Keratinocyte (primary cell): Measurements from ENCODE around the gene TFAP2D. TPM values are rescaled to one million over a fixed set of nuclear protein-coding genes. Genes with fewer than 3 reads are reported as not detected.

Source experiments
- DNase-seq: peaks from one replicate; pipeline ENCODE4 v3.0.0-alpha.2; 2011; ENCODE audit warnings: low read depth, missing footprints, low spot score
- FAIRE-seq: peaks from 2 replicates; lab custom pipeline; 2011; peaks lifted over from hg19 to GRCh38; lab: Jason Lieb, UNC
- H2AFZ ChIP-seq: 2 replicates; pipeline ENCODE4 v1.6.0; 2012; ENCODE audit warnings: low read length, control low read depth, inconsistent platforms; ENCODE audit not compliant: control insufficient read depth
- H3K27ac ChIP-seq: 2 replicates; pipeline ENCODE4 v1.5.1; 2011; ENCODE audit warnings: low read length; ENCODE audit not compliant: control insufficient read depth, insufficient read depth
- H3K27me3 ChIP-seq: 3 replicates; pipeline ENCODE4 v1.6.0; 2011; ENCODE audit warnings: low read length; ENCODE audit not compliant: control insufficient read depth, insufficient read depth; ENCODE audit errors: extremely low read depth
- H3K36me3 ChIP-seq, 2 experiments: 2 replicates in 1 of 2; 3 replicates in 1 of 2; pipeline ENCODE4 v1.5.1; 2011; ENCODE audit warnings: low read length in 2 of 2, mild to moderate bottlenecking in 1 of 2; ENCODE audit not compliant: control insufficient read depth in 2 of 2, insufficient read depth in 2 of 2; ENCODE audit errors: extremely low read depth in 1 of 2
- H3K4me1 ChIP-seq: 3 replicates; pipeline ENCODE4 v1.5.1; 2011; ENCODE audit warnings: low read length; ENCODE audit not compliant: control insufficient read depth, insufficient read depth; ENCODE audit errors: extremely low read depth
- H3K4me2 ChIP-seq: 3 replicates; pipeline ENCODE4 v1.6.0; 2011; ENCODE audit warnings: low read depth, low read length; ENCODE audit not compliant: control insufficient read depth, insufficient read depth; ENCODE audit errors: extremely low read depth
- H3K4me3 ChIP-seq, 3 experiments: fragments of 200-600 bp in 1 of 3; sonication (generic) in 1 of 3; 2 replicates in 2 of 3; 3 replicates in 1 of 3; pipeline ENCODE4 v1.5.1; 2011 to 2016; ENCODE audit warnings: low read length in 3 of 3, mild to moderate bottlenecking in 3 of 3, control low read depth in 2 of 3, inconsistent platforms in 1 of 3, low read depth in 1 of 3, mixed read lengths in 1 of 3, mixed run types in 1 of 3, moderate library complexity in 1 of 3; ENCODE audit not compliant: control insufficient read depth in 2 of 3, insufficient read depth in 2 of 3; ENCODE audit errors: extremely low read depth in 1 of 3
- H3K79me2 ChIP-seq: 2 replicates; pipeline ENCODE4 v1.6.0; 2012; ENCODE audit warnings: low read length; ENCODE audit not compliant: control insufficient read depth, insufficient read depth
- H3K9ac ChIP-seq: 3 replicates; pipeline ENCODE4 v1.6.0; 2011; ENCODE audit warnings: low read length; ENCODE audit not compliant: control insufficient read depth, insufficient read depth; ENCODE audit errors: extremely low read depth
- H3K9me1 ChIP-seq: 3 replicates; pipeline ENCODE4 v1.6.0; 2011; ENCODE audit warnings: low read length; ENCODE audit not compliant: control insufficient read depth, insufficient read depth; ENCODE audit errors: extremely low read depth
- H3K9me3 ChIP-seq: 2 replicates; pipeline ENCODE4 v1.5.1; 2012; ENCODE audit warnings: low read depth, low read length; ENCODE audit not compliant: control insufficient read depth
- H4K20me1 ChIP-seq: 3 replicates; pipeline ENCODE4 v1.6.0; 2011; ENCODE audit warnings: low read length; ENCODE audit not compliant: control insufficient read depth, insufficient read depth; ENCODE audit errors: extremely low read depth
- CTCF ChIP-seq, 3 experiments: IDR thresholded peaks in 1 of 3; conservative IDR thresholded peaks in 1 of 3; optimal IDR thresholded peaks in 1 of 3; 2 replicates in 2 of 3; 3 replicates in 1 of 3; pipeline versions ENCODE3 to v1.5.1; 2011; ENCODE audit warnings: low read length in 3 of 3, mild to moderate bottlenecking in 3 of 3, moderate library complexity in 2 of 3, control low read depth in 1 of 3, inconsistent platforms in 1 of 3; ENCODE audit not compliant: insufficient read depth in 2 of 3; ENCODE audit errors: extremely low read depth in 1 of 3
- EZH2 ChIP-seq: IDR thresholded peaks from one replicate; pipeline ENCODE4 v1.6.1; 2012; ENCODE audit warnings: inconsistent platforms, mild to moderate bottlenecking, low read length, moderate library complexity
- dilution Hi-C: fragments of 300-500 bp; cut with MboI; formaldehyde crosslinking; loops from one replicate; pipeline ENCODE4 v1.7.0; 2020; ENCODE audit warnings: low sequenced_read_pairs; ENCODE audit not compliant: extremely low pct_ligation_motif_present
- polyA plus RNA-seq, 5 experiments: library from polyadenylated mRNA; depleted of rRNA in 3 of 5; stranded (reverse) in 3 of 5; stranded (forward) in 1 of 5; unstranded in 1 of 5; fragments of >200 nt; gene quantifications; 1 replicate in 1 of 5; 2 replicates in 3 of 5; 3 replicates in 1 of 5; pipeline versions ENCODE4 v1.2.1 to v1.2.3, GENCODE V29; 2011 to 2012; ENCODE audit warnings: missing spikeins in 2 of 5, low read depth in 1 of 5, low replicate concordance in 1 of 5

TFAP2D gene
- polyA plus RNA-seq, 1 donor (not counting 4 experiments of a cell fraction or from before 2014, with no cell fraction given) = not detected

GRCh38 chr6:50804283-50804682 lies 91.0 kb downstream of the TFAP2D start:
- dilution Hi-C loops = no loop called here

GRCh38 chr6:50807035-50807434 lies 93.7 kb downstream of the TFAP2D start:
- no peak overlapping the region for H3K4me2 ChIP-seq
- no peaks in the 10 kb centered on the region for H3K9me3 ChIP-seq
- no peak overlapping the region for H3K9ac ChIP-seq
- no peak overlapping the region for H3K27ac ChIP-seq
- H4K20me1 ChIP-seq = no peaks in the 10 kb centered on the region
- H3K79me2 ChIP-seq = no peaks in the 10 kb centered on the region
- H2AFZ ChIP-seq = no peak overlapping the region
- no peaks in the 10 kb centered on the region for H3K4me1 ChIP-seq
- no peak for DNase-seq
- no peak for TF ChIP-seq EZH2
- no peak for TF ChIP-seq CTCF (optimal IDR thresholded peaks at IDR 0.05 in 1 of 3, IDR thresholded peaks at IDR 0.05 in 1 of 3, conservative IDR thresholded peaks at IDR 0.05 in 1 of 3; ENCODE audit: extremely low read depth in 1 of 3, insufficient read depth in 2 of 3, low read length in 3 of 3)
- no peak for FAIRE-seq
- no peak overlapping the region for H3K4me3 ChIP-seq
- dilution Hi-C loops = no loop called here
- no peaks in the 10 kb centered on the region for H3K36me3 ChIP-seq
- no peaks in the 10 kb centered on the region for H3K9me1 ChIP-seq
- no peaks in the 10 kb centered on the region for H3K27me3 ChIP-seq

More at GRCh38 chr6:50804283-50804682, 91.0 kb downstream of the TFAP2D start:
- Histone ChIP-seq H2AFZ (no peak overlapping the region), H3K4me1 (no peaks in the 10 kb centered on the region), H3K9me1 (no peaks in the 10 kb centered on the region), H3K36me3 (no peaks in the 10 kb centered on the region), H3K9me3 (no peaks in the 10 kb centered on the region), H4K20me1 (no peaks in the 10 kb centered on the region), H3K4me3 (no peak overlapping the region), H3K79me2 (no peaks in the 10 kb centered on the region), H3K27ac (no peak overlapping the region), H3K4me2 (no peak overlapping the region), H3K9ac (no peak overlapping the region), H3K27me3 (no peaks in the 10 kb centered on the region)
- no peak for FAIRE-seq
- DNase-seq = no peak
- TF ChIP-seq EZH2 (no peak), CTCF (optimal IDR thresholded peaks at IDR 0.05 in 1 of 3, IDR thresholded peaks at IDR 0.05 in 1 of 3, conservative IDR thresholded peaks at IDR 0.05 in 1 of 3; ENCODE audit: extremely low read depth in 1 of 3, insufficient read depth in 2 of 3, low read length in 3 of 3) (no peak)
